Measurements from ENCODE around the gene SIGLEC14.

GRCh38 chr19:51694318-51695085 lies 47.9 kb upstream of the SIGLEC14 start:
- TF ChIP-seq EZH2 (IDR thresholded peaks at IDR 0.05; ENCODE audit: borderline replicate concordance, insufficient read depth, low read length, poor library complexity, severe bottlenecking) (no peak), CTCF (IDR thresholded peaks at IDR 0.05; ENCODE audit: poor library complexity, severe bottlenecking) (no peak)
